ENCODE measurements around the gene RAMP2. TPM values are rescaled to one million over a fixed set of nuclear protein-coding genes. Genes with fewer than 3 reads are reported as not detected.

Gene RAMP2
- total and polyA plus RNA-seq, 2 of the 13 experiments (the other 11 are each of a cell fraction or from before 2014, with no cell fraction given) = 1.4 to 5.2 TPM

DNA sequence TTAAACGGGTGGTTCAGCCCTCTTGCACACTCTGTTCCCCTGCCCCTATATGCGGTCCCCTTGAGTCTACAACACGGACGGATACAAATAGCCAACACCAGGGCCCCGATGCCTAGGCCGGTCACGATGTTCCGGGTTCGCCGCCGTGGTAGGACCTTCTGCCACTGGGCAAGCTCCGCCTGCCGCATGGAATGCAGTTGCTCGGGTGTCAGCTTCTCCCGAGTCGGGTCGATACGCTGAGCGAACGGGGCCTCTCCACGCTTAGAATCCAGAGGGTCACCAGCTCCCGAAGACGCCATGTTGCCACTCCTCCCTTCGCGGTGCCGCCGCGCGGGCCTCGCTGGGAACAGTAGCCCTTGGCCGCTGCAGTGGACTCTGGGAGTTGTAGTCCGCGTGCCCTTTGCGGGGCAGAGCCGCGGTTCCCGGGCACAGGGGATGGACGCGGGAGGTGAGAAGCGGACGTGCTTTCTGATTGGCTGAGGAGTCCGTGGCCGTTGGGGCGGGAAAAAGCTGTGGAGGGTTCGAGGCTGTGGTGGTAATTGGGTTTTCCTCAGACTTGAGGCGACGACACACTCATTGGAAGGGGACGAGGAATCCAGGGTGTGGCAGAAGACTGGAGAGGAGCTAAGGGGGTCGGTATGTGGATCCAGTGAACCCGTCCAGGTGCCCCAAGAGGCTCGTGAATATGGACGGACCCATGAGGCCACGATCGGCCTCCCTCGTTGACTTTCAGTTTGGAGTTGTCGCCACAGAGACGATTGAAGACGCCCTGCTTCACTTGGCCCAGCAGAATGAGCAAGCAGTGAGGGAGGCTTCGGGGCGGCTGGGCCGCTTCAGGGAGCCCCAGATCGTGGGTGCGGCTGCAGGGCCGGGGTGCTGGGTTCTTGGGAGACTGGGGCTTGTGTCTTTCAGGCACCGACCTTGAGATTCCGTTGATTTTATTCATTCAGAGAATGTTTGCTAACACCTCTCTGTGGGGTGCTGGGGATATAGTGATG is 37.7 kb downstream of the RAMP2 start, which contains the start of the genes CNTD1 and COA3 (continued):
- TF ChIP-seq SNAI1 (CRISPR knock-in tag; IDR thresholded peaks at IDR 0.05; ENCODE audit: borderline replicate concordance) = 0 out of 2 replicates have a peak, but pooled peaks have one; percentile 32
- peak; percentile 83; the same call in 1 of the 2 replicates for TF ChIP-seq KMT2A (CRISPR knock-in tag; IDR thresholded peaks at IDR 0.05)
- TF ChIP-seq CREM (IDR thresholded peaks at IDR 0.05) = peak; percentile 90
- TF ChIP-seq CREM (CRISPR knock-in tag; IDR thresholded peaks at IDR 0.05) = no peak
- TF ChIP-seq TARDBP (CRISPR knock-in tag; IDR thresholded peaks at IDR 0.05) = peak; percentile 91
- no peak for TF ChIP-seq MBNL3 (CRISPR knock-in tag; conservative IDR thresholded peaks at IDR 0.05)
- TF ChIP-seq CEBPG (CRISPR knock-in tag; IDR thresholded peaks at IDR 0.05) = peak; percentile 32; the same call in 1 of the 2 replicates
- TF ChIP-seq ZNF607 (CRISPR knock-in tag; IDR thresholded peaks at IDR 0.05; ENCODE audit: borderline replicate concordance) = peak; percentile 89
- peak; percentile 99; the same call in 1 of the 2 replicates for TF ChIP-seq ZNF558 (CRISPR knock-in tag; IDR thresholded peaks at IDR 0.05; ENCODE audit: borderline replicate concordance)
- peak; percentile 99 for TF ChIP-seq SMAD1 (CRISPR knock-in tag; IDR thresholded peaks at IDR 0.05; ENCODE audit: borderline replicate concordance, low read depth)
- TF ChIP-seq, protein P1, sequence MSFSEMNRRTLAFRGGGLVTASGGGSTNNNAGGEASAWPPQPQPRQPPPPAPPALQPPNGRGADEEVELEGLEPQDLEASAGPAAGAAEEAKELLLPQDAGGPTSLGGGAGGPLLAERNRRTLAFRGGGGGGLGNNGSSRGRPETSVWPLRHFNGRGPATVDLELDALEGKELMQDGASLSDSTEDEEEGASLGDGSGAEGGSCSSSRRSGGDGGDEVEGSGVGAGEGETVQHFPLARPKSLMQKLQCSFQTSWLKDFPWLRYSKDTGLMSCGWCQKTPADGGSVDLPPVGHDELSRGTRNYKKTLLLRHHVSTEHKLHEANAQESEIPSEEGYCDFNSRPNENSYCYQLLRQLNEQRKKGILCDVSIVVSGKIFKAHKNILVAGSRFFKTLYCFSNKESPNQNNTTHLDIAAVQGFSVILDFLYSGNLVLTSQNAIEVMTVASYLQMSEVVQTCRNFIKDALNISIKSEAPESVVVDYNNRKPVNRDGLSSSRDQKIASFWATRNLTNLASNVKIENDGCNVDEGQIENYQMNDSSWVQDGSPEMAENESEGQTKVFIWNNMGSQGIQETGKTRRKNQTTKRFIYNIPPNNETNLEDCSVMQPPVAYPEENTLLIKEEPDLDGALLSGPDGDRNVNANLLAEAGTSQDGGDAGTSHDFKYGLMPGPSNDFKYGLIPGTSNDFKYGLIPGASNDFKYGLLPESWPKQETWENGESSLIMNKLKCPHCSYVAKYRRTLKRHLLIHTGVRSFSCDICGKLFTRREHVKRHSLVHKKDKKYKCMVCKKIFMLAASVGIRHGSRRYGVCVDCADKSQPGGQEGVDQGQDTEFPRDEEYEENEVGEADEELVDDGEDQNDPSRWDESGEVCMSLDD (CRISPR knock-in tag; IDR thresholded peaks at IDR 0.05; ENCODE audit: borderline replicate concordance) = 0 out of 2 replicates have a peak, but pooled peaks have one; percentile 55
- no peak for TF ChIP-seq ZNF484 (CRISPR knock-in tag; IDR thresholded peaks at IDR 0.05; ENCODE audit: borderline replicate concordance, low read depth)
- TF ChIP-seq ZNF570 (CRISPR knock-in tag; IDR thresholded peaks at IDR 0.05; ENCODE audit: borderline replicate concordance) = peak; percentile 87
- peak; percentile 35; the same call in 1 of the 2 replicates for TF ChIP-seq SP5 (CRISPR knock-in tag; IDR thresholded peaks at IDR 0.05; ENCODE audit: borderline replicate concordance, low read depth)
- TF ChIP-seq, protein P2, sequence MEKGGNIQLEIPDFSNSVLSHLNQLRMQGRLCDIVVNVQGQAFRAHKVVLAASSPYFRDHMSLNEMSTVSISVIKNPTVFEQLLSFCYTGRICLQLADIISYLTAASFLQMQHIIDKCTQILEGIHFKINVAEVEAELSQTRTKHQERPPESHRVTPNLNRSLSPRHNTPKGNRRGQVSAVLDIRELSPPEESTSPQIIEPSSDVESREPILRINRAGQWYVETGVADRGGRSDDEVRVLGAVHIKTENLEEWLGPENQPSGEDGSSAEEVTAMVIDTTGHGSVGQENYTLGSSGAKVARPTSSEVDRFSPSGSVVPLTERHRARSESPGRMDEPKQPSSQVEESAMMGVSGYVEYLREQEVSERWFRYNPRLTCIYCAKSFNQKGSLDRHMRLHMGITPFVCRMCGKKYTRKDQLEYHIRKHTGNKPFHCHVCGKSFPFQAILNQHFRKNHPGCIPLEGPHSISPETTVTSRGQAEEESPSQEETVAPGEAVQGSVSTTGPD (CRISPR knock-in tag; IDR thresholded peaks at IDR 0.05) = no peak
- TF ChIP-seq GATAD1 (CRISPR knock-in tag; IDR thresholded peaks at IDR 0.05) = peak; percentile 93
- TF ChIP-seq ZNF136 (CRISPR knock-in tag; IDR thresholded peaks at IDR 0.05; ENCODE audit: low read depth) = no peak; the same call in 1 of the 2 replicates
- TF ChIP-seq SP140L (CRISPR knock-in tag; IDR thresholded peaks at IDR 0.05; ENCODE audit: borderline replicate concordance) = no peak; the same call in 1 of the 2 replicates
- no peak for TF ChIP-seq CENPX (CRISPR knock-in tag; IDR thresholded peaks at IDR 0.05)
- TF ChIP-seq, protein P3, sequence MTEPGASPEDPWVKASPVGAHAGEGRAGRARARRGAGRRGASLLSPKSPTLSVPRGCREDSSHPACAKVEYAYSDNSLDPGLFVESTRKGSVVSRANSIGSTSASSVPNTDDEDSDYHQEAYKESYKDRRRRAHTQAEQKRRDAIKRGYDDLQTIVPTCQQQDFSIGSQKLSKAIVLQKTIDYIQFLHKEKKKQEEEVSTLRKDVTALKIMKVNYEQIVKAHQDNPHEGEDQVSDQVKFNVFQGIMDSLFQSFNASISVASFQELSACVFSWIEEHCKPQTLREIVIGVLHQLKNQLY (CRISPR knock-in tag; IDR thresholded peaks at IDR 0.05) = 0 out of 2 replicates have a peak, but pooled peaks have one; percentile 29
- TF ChIP-seq RAD21 (CRISPR knock-in tag; IDR thresholded peaks at IDR 0.05) = peak; percentile 67
- peak; percentile 86 for TF ChIP-seq ASH2L (IDR thresholded peaks at IDR 0.05; ENCODE audit: insufficient read length, low read depth, low read length)
- TF ChIP-seq ZNF292 (CRISPR knock-in tag; IDR thresholded peaks at IDR 0.05; ENCODE audit: borderline replicate concordance, low read depth) = peak; percentile 71; the same call in 1 of the 2 replicates
